Measurements from ENCODE around the gene SLC12A4. TPM values are rescaled to one million over a fixed set of nuclear protein-coding genes. Genes with fewer than 3 reads are reported as not detected.

SLC12A4 gene
- total RNA-seq, 5 donors from 2014 or later (not counting 1 experiment from before 2014, with no cell fraction given) = 23.3 to 39.6 (median 33.7) TPM

DNA sequence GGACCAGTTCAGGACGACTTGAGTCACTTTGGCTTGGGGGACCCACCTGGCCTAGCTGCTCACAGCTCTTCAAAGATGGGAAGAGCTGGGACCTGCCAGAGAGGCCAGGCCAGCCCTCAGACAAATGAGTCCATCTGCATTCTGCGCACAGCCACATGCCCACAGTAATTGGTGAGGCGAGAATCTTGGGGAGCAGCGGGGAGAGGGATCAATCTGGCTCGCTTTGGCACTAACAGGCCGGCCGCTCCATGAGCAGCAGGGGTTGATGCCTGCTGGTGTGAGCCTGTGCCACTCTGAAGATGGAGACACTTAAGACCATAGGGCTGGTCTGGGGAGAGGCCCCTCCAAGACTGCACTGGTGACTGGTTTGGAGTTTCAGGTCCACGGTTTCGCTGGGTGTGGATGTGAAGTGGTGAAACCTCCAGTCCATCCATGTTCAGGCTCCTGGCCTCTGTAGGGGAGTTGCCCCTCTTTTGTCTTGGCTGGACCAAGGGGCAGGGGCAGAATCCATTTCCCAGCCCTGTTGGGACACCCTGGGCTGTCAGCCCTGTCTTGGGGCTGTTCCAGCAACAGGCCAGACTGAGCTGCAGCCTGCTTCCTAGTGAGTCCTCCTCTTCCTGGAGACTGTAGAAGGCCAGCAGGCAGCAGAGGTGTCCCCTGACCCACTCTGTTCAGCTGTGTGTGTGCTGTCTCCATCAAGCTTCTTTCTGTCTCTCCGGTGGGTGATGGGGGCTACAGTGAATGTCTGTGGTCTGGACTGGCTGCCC is 44.1 kb downstream of the SLC12A4 start:
- H3K27ac ChIP-seq (ENCODE audit: low read length) = no peak overlapping the region
- Mint-ChIP-seq H3K27me3 (no peaks in the 10 kb centered on the region), H3K9me3 (no peaks in the 10 kb centered on the region), H3K4me1 (peaks cover 7 to 20% (median 8%) of the 10 kb centered on the region in 3 donors), H3K27ac (peak overlapping the region in 1 of 2 donors; percentile 49), H3K36me3 (peaks cover under 1% of the 10 kb centered on the region), H3K4me3 (no peak overlapping the region)
- DNase-seq (no peak), ATAC-seq (replicated peaks in 1 of 4) (no peak)
- ChIA-PET CTCF (interaction anchor here (0.5 to 0.7 kb wide), 5 partner anchors 30 to 339 kb away, joined by 3 to 7 read pairs (median 3); no protein-coding TSS in a partner anchor), POLR2A (no interaction called here)
- H3K4me3 ChIP-seq (ENCODE audit: control insufficient read depth in 1 of 2, extremely low read depth in 1 of 2, low read length in 1 of 2) = no peak overlapping the region
- H3K36me3 ChIP-seq (ENCODE audit: control insufficient read depth in 2 of 2, extremely low read depth in 1 of 2, insufficient read depth in 1 of 2, low read length in 1 of 2) = peaks cover 20 to 49% of the 10 kb centered on the region in 2 donors
- H3K27me3 ChIP-seq (replicated peaks in 1 of 2; ENCODE audit: control insufficient read depth in 2 of 2, extremely low read depth in 1 of 2, insufficient read depth in 2 of 2, low read length in 1 of 2) = no peaks in the 10 kb centered on the region
- 95% methylated on average over 7 of the region's 10 CpGs for WGBS (ENCODE audit: insufficient coverage)
- no peaks in the 10 kb centered on the region for H3K9me3 ChIP-seq
- peaks cover 0 to 9% of the 10 kb centered on the region in 2 experiments for H3K4me1 ChIP-seq (ENCODE audit: control insufficient read depth in 1 of 2, extremely low read depth in 1 of 2, insufficient read depth in 2 of 2, low read length in 2 of 2)

DNA sequence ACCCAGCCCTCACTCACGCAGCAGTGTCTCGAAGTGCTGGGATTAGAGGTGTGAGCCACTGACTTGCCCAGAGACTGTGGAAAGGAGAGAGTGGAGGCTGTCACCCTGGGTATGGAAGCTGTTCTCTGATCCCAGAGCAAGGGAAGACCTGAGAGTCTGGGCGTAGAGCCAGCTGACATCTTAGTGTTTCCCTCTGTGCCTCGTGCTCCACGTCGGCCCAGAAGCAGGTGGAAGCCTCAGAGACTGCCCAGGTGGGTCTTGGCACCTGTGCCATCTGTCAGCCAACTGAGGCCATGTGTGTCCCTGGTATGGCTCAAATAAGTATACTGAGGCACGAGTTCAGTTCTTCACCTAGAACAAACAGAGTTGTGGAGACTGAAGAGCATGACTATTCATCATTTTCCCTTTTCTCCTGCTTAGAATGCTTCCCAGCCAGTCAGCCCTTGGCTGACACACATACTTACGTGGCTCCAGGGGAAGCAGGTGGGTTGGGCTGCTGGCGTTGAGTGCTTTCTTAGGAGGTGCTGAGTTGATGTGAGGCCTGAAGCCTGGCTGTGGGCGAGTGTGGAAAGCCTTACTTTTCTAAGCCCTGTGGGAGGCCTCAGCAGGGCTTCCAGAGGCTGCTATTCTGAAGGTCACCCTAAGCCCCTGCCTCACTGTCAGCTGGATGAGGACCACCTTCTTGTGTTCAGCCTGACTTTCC is 44.9 kb downstream of the SLC12A4 start:
- ATAC-seq (replicated peaks in 1 of 4) = no peak
- ChIA-PET POLR2A (no interaction called here), CTCF (no interaction called here)
- 94% methylated on average over 5 of the region's 10 CpGs for WGBS (ENCODE audit: insufficient coverage)
- Mint-ChIP-seq H3K4me3 (no peak overlapping the region), H3K9me3 (no peaks in the 10 kb centered on the region), H3K27me3 (no peaks in the 10 kb centered on the region), H3K36me3 (peaks cover 4% of the 10 kb centered on the region), H3K4me1 (peaks cover 7 to 22% (median 8%) of the 10 kb centered on the region in 3 donors), H3K27ac (peak overlapping the region; percentile 15 to 34)
- Histone ChIP-seq H3K36me3 (ENCODE audit: control insufficient read depth in 2 of 2, extremely low read depth in 1 of 2, insufficient read depth in 1 of 2, low read length in 1 of 2) (peaks cover 15 to 49% of the 10 kb centered on the region in 2 donors), H3K4me3 (ENCODE audit: control insufficient read depth in 1 of 2, extremely low read depth in 1 of 2, low read length in 1 of 2) (no peak overlapping the region), H3K9me3 (no peaks in the 10 kb centered on the region), H3K4me1 (ENCODE audit: control insufficient read depth in 1 of 2, extremely low read depth in 1 of 2, insufficient read depth in 2 of 2, low read length in 2 of 2) (peaks cover 0 to 7% of the 10 kb centered on the region in 2 experiments), H3K27me3 (replicated peaks in 1 of 2; ENCODE audit: control insufficient read depth in 2 of 2, extremely low read depth in 1 of 2, insufficient read depth in 2 of 2, low read length in 1 of 2) (no peaks in the 10 kb centered on the region), H3K27ac (ENCODE audit: low read length) (no peak overlapping the region)
- no peak for DNase-seq

DNA sequence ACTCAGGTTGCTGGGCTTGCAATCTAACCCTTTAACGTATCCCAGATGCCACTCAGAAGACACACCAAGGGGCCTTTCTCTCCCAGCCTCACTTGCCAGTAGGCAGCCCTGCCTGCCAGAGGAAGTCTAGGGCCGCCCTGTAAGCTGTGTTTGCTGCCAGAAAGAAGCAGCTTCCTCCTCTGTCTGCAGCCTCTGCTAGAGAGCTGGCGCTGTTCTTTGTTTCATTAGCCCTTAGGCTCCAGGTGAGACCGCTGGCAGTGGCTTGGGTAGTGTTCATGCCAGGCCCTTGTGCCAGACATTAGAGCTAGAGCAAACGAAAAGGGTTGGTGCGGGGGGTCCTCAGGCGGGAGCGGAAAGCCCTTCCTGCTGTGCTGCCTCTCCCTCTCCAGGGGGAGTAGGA is 45.7 kb downstream of the SLC12A4 start:
- Histone ChIP-seq H3K4me3 (ENCODE audit: control insufficient read depth in 1 of 2, extremely low read depth in 1 of 2, low read length in 1 of 2) (no peak overlapping the region), H3K36me3 (ENCODE audit: control insufficient read depth in 2 of 2, extremely low read depth in 1 of 2, insufficient read depth in 1 of 2, low read length in 1 of 2) (peaks cover 13 to 43% of the 10 kb centered on the region in 2 donors), H3K27ac (ENCODE audit: low read length) (no peak overlapping the region), H3K9me3 (no peaks in the 10 kb centered on the region), H3K4me1 (ENCODE audit: control insufficient read depth in 1 of 2, extremely low read depth in 1 of 2, insufficient read depth in 2 of 2, low read length in 2 of 2) (peaks cover 0 to 1% of the 10 kb centered on the region in 2 experiments), H3K27me3 (replicated peaks in 1 of 2; ENCODE audit: control insufficient read depth in 2 of 2, extremely low read depth in 1 of 2, insufficient read depth in 2 of 2, low read length in 1 of 2) (no peaks in the 10 kb centered on the region)
- H3K27ac Mint-ChIP-seq = peak overlapping the region; percentile 6 to 27
- peaks cover 4% of the 10 kb centered on the region for H3K36me3 Mint-ChIP-seq
- 88% methylated on average over 4 of the region's 8 CpGs for WGBS (ENCODE audit: insufficient coverage)
- POLR2A ChIA-PET = no interaction called here
- no peak overlapping the region for H3K4me3 Mint-ChIP-seq
- no peak for ATAC-seq (replicated peaks in 1 of 4)
- DNase-seq = no peak
- no peaks in the 10 kb centered on the region for H3K27me3 Mint-ChIP-seq
- H3K9me3 Mint-ChIP-seq = no peaks in the 10 kb centered on the region
- H3K4me1 Mint-ChIP-seq = peaks cover 3 to 24% (median 15%) of the 10 kb centered on the region in 3 donors
- CTCF ChIA-PET = no interaction called here

DNA sequence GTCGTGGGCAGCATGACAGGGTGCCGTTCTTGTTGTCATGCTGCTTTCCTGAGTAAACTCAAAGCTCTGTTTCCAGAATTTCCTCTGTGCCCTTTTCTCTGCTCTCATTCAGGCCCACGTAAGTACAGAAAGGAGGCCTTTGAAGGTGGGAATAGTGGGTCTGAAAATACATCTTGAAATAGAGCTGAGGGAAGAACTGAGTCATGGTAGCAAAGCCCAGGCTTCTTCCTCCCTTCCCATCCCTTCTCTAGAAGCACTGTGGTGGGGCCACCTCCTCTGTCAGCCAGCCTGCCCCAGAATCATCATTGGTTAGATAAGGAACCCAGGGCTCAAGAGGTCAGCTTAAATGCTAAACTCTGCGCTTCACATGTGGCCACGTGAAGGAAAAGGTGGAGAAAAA is 46.2 kb downstream of the SLC12A4 start:
- Histone ChIP-seq H3K9me3 (no peaks in the 10 kb centered on the region), H3K36me3 (ENCODE audit: control insufficient read depth in 2 of 2, extremely low read depth in 1 of 2, insufficient read depth in 1 of 2, low read length in 1 of 2) (peaks cover 8 to 38% of the 10 kb centered on the region in 2 donors), H3K4me3 (ENCODE audit: control insufficient read depth in 1 of 2, extremely low read depth in 1 of 2, low read length in 1 of 2) (no peak overlapping the region), H3K4me1 (ENCODE audit: control insufficient read depth in 1 of 2, extremely low read depth in 1 of 2, insufficient read depth in 2 of 2, low read length in 2 of 2) (peaks cover 0 to 5% of the 10 kb centered on the region in 2 experiments), H3K27me3 (replicated peaks in 1 of 2; ENCODE audit: control insufficient read depth in 2 of 2, extremely low read depth in 1 of 2, insufficient read depth in 2 of 2, low read length in 1 of 2) (no peaks in the 10 kb centered on the region), H3K27ac (ENCODE audit: low read length) (no peak overlapping the region)
- ATAC-seq (replicated peaks in 1 of 4) = no peak
- Mint-ChIP-seq H3K27ac (peak overlapping the region; percentile 57 to 84), H3K36me3 (peaks cover 4% of the 10 kb centered on the region), H3K27me3 (no peaks in the 10 kb centered on the region), H3K4me1 (peaks cover 8 to 29% (median 20%) of the 10 kb centered on the region in 3 donors), H3K4me3 (no peak overlapping the region), H3K9me3 (no peaks in the 10 kb centered on the region)
- DNase-seq = no peak
- CTCF ChIA-PET = no interaction called here
- 77% methylated on average over 2 of the region's 5 CpGs for WGBS (ENCODE audit: insufficient coverage)
- POLR2A ChIA-PET = no interaction called here

DNA sequence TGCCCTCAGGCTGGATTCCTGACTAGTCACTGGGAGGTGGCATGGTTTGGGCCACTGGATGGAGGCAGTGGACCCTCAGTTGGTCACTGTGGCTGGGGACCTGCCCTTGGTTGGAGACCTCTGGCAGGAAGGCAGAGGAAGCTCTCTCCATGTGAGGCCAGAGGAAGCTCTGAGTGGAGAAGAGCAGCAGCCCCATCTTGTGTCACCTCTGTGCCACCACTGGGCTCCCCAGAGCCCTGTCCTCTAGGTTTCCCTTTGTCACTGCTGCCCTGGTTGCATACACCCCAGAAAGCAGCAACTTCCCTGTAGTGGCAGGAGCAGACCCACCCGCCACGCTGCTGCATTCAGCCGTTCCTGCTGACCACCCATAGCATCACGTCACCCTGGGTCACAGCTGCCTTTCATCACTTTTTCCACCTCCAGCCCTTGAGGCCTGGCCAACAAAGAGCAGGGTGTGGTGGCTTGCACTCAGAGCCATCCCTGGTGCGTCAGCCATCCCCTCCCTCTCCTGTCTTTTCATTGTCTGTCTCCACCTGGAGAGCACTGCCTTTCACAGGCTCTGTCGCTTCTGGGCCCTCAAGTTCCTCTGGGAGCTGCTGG is 48.7 kb downstream of the SLC12A4 start:
- ChIA-PET CTCF (no interaction called here), POLR2A (no interaction called here)
- peaks cover 7 to 38% of the 10 kb centered on the region in 2 donors for H3K36me3 ChIP-seq (ENCODE audit: control insufficient read depth in 2 of 2, extremely low read depth in 1 of 2, insufficient read depth in 1 of 2, low read length in 1 of 2)

DNA sequence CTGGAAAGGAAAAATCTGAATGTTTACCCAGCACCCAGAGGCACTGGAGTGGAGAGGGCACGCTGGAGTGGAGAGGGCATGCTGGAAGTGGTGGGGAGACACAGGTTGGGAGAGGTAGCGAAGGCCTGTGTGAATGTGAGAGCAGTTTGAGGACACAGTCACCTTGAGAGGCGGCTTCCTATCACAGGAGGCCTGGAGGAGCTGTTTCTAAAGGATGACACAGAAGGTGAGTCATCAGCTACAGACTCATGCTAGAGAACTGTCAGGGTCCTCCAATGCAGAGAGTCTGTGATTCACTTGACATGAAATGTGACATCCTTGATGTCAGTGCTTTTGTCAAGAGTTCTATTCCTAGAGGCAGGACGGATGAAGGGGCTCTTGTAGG is 50.6 kb downstream of the SLC12A4 start:
- H3K4me3 ChIP-seq (ENCODE audit: control insufficient read depth in 1 of 2, extremely low read depth in 1 of 2, low read length in 1 of 2) = no peak overlapping the region
- H3K36me3 Mint-ChIP-seq = peaks cover 14% of the 10 kb centered on the region
- H3K27ac Mint-ChIP-seq = peak overlapping the region in 1 of 2 donors; percentile 58
- DNase-seq = no peak
- H3K4me1 Mint-ChIP-seq = peaks cover 32 to 42% (median 38%) of the 10 kb centered on the region in 3 donors
- H3K4me1 ChIP-seq (ENCODE audit: control insufficient read depth in 1 of 2, extremely low read depth in 1 of 2, insufficient read depth in 2 of 2, low read length in 2 of 2) = peaks cover 0 to 23% of the 10 kb centered on the region in 2 experiments
- 79% methylated on average over 3 of the region's 4 CpGs for WGBS (ENCODE audit: insufficient coverage)
- no peaks in the 10 kb centered on the region for H3K9me3 ChIP-seq
- peak in 3 of 4 experiments; percentile 81 to 98 (median 97) for ATAC-seq (replicated peaks in 1 of 4)
- peaks cover 4 to 25% of the 10 kb centered on the region in 2 donors for H3K36me3 ChIP-seq (ENCODE audit: control insufficient read depth in 2 of 2, extremely low read depth in 1 of 2, insufficient read depth in 1 of 2, low read length in 1 of 2)
- no peaks in the 10 kb centered on the region for H3K27me3 ChIP-seq (replicated peaks in 1 of 2; ENCODE audit: control insufficient read depth in 2 of 2, extremely low read depth in 1 of 2, insufficient read depth in 2 of 2, low read length in 1 of 2)
- H3K4me3 Mint-ChIP-seq = no peak overlapping the region
- CTCF ChIA-PET = no interaction called here
- POLR2A ChIA-PET = no interaction called here
- H3K27ac ChIP-seq (ENCODE audit: low read length) = no peak overlapping the region
- H3K27me3 Mint-ChIP-seq = no peaks in the 10 kb centered on the region
- H3K9me3 Mint-ChIP-seq = no peaks in the 10 kb centered on the region

More for the DNA sequence above, 48.7 kb downstream of the SLC12A4 start:
- Mint-ChIP-seq H3K36me3 (peaks cover 7% of the 10 kb centered on the region), H3K4me3 (no peak overlapping the region), H3K9me3 (no peaks in the 10 kb centered on the region), H3K4me1 (peaks cover 30 to 40% (median 32%) of the 10 kb centered on the region in 3 donors), H3K27ac (no peak overlapping the region), H3K27me3 (no peaks in the 10 kb centered on the region)
- peaks cover 0 to 21% of the 10 kb centered on the region in 2 experiments for H3K4me1 ChIP-seq (ENCODE audit: control insufficient read depth in 1 of 2, extremely low read depth in 1 of 2, insufficient read depth in 2 of 2, low read length in 2 of 2)
- H3K9me3 ChIP-seq = no peaks in the 10 kb centered on the region
- no peak overlapping the region for H3K27ac ChIP-seq (ENCODE audit: low read length)
- WGBS (ENCODE audit: insufficient coverage) = 92% methylated on average over 5 of the region's 6 CpGs
- no peak overlapping the region for H3K4me3 ChIP-seq (ENCODE audit: control insufficient read depth in 1 of 2, extremely low read depth in 1 of 2, low read length in 1 of 2)
- ATAC-seq (replicated peaks in 1 of 4) (no peak), DNase-seq (no peak)
- H3K27me3 ChIP-seq (replicated peaks in 1 of 2; ENCODE audit: control insufficient read depth in 2 of 2, extremely low read depth in 1 of 2, insufficient read depth in 2 of 2, low read length in 1 of 2) = no peaks in the 10 kb centered on the region

Data from T-cell (primary cell).